Astrocyte (in vitro differentiated cells and primary cell): ENCODE measurements around the gene TMC4. TPM values are rescaled to one million over a fixed set of nuclear protein-coding genes. Genes with fewer than 3 reads are reported as not detected.
A peak's percentile ranks its signal among the peaks of the same experiment; 100 is the strongest.

Experiments used
- DNase-seq: peaks from one replicate; pipeline ENCODE4 v3.0.0-alpha.2; 2010; ENCODE audit warnings: low read depth
- FAIRE-seq: peaks from 2 replicates; lab custom pipeline; 2011; peaks lifted over from hg19 to GRCh38; lab: Jason Lieb, UNC
- H2AFZ ChIP-seq: 2 replicates; pipeline ENCODE4 v1.6.0; 2012; ENCODE audit warnings: low read depth, low read length, inconsistent platforms
- H3K27ac ChIP-seq: 2 replicates; pipeline ENCODE4 v1.5.1; 2011; ENCODE audit warnings: low read depth, low read length, inconsistent platforms
- H3K27me3 ChIP-seq: 2 replicates; pipeline ENCODE4 v1.6.0; 2011; ENCODE audit warnings: low read length, inconsistent platforms; ENCODE audit not compliant: insufficient read depth
- H3K36me3 ChIP-seq: 2 replicates; pipeline ENCODE4 v1.5.1; 2011; ENCODE audit warnings: low read length, inconsistent platforms; ENCODE audit not compliant: insufficient read depth
- H3K4me1 ChIP-seq: 2 replicates; pipeline ENCODE4 v1.5.1; 2011; ENCODE audit warnings: low read length, inconsistent platforms; ENCODE audit not compliant: insufficient read depth
- H3K4me2 ChIP-seq: 2 replicates; pipeline ENCODE4 v1.6.0; 2012; ENCODE audit warnings: low read length, inconsistent platforms
- H3K4me3 ChIP-seq: 2 replicates; pipeline ENCODE4 v1.5.1; 2011; ENCODE audit warnings: low read depth, mild to moderate bottlenecking, low read length, inconsistent platforms; ENCODE audit not compliant: insufficient read depth
- H3K79me2 ChIP-seq: 2 replicates; pipeline ENCODE4 v1.6.0; 2012; ENCODE audit warnings: mild to moderate bottlenecking, low read length, inconsistent platforms; ENCODE audit not compliant: insufficient read depth
- H3K9ac ChIP-seq: 2 replicates; pipeline ENCODE4 v1.6.0; 2012; ENCODE audit warnings: mild to moderate bottlenecking, low read length, inconsistent platforms
- H3K9me3 ChIP-seq: 2 replicates; pipeline ENCODE4 v1.5.1; 2012; ENCODE audit warnings: low read depth, mild to moderate bottlenecking, low read length, inconsistent platforms; ENCODE audit not compliant: insufficient read depth
- H4K20me1 ChIP-seq: 2 replicates; pipeline ENCODE4 v1.6.0; 2012; ENCODE audit warnings: low read length, inconsistent platforms; ENCODE audit not compliant: insufficient read depth
- H3K27ac Mint-ChIP-seq: one replicate; pipeline ENCODE4 v1.8.0; 2021; ENCODE audit warnings: mild to moderate bottlenecking, mixed read lengths; ENCODE audit not compliant: unreplicated experiment
- H3K27me3 Mint-ChIP-seq: one replicate; pipeline ENCODE4 v1.8.0; 2021; ENCODE audit warnings: low read depth, mixed read lengths; ENCODE audit not compliant: unreplicated experiment
- H3K36me3 Mint-ChIP-seq: one replicate; pipeline ENCODE4 v1.8.0; 2021; ENCODE audit warnings: low read depth, mixed read lengths; ENCODE audit not compliant: unreplicated experiment
- H3K4me1 Mint-ChIP-seq: one replicate; pipeline ENCODE4 v1.8.0; 2021; ENCODE audit warnings: low read depth, mixed read lengths; ENCODE audit not compliant: unreplicated experiment
- H3K4me3 Mint-ChIP-seq: one replicate; pipeline ENCODE4 v1.8.0; 2021; ENCODE audit warnings: mild to moderate bottlenecking, moderate library complexity, mixed read lengths; ENCODE audit not compliant: unreplicated experiment
- H3K9me3 Mint-ChIP-seq: one replicate; pipeline ENCODE4 v1.8.0; 2021; ENCODE audit warnings: mild to moderate bottlenecking, mixed read lengths; ENCODE audit not compliant: unreplicated experiment
- CTCF ChIP-seq: IDR thresholded peaks from 2 replicates; pipeline ENCODE4 v1.5.1; 2011; ENCODE audit warnings: low read depth, mild to moderate bottlenecking, inconsistent platforms, low read length, moderate library complexity; ENCODE audit not compliant: insufficient read depth
- EZH2 ChIP-seq: IDR thresholded peaks from 2 replicates; pipeline ENCODE4 v1.6.1; 2012; ENCODE audit warnings: mild to moderate bottlenecking, low read length, inconsistent platforms; ENCODE audit not compliant: insufficient read depth
- total RNA-seq: library from RNA; stranded (reverse); gene quantifications from 2 replicates; pipeline ENCODE4 v1.2.1, GENCODE V29; 2021

The TMC4 gene
- total RNA-seq, 1 donor from 2014 or later: 1.9 TPM

GRCh38 chr19:54209811-54210494 lies 37.0 kb upstream of the TMC4 start:
- peaks cover 24% of the 10 kb centered on the region for H3K36me3 ChIP-seq
- no peaks in the 10 kb centered on the region for H3K27me3 ChIP-seq
- Mint-ChIP-seq H3K9me3 (no peaks in the 10 kb centered on the region), H3K27me3 (no peaks in the 10 kb centered on the region), H3K27ac (peak overlapping the region; percentile 54), H3K4me3 (peak overlapping the region; percentile 51), H3K36me3 (peaks cover 17% of the 10 kb centered on the region), H3K4me1 (peaks cover 29% of the 10 kb centered on the region)
- H2AFZ ChIP-seq: no peak overlapping the region
- FAIRE-seq: peak; percentile 98
- H3K4me3 ChIP-seq: no peak overlapping the region
- no peak for TF ChIP-seq CTCF
- TF ChIP-seq EZH2: no peak
- H4K20me1 ChIP-seq: peaks cover 82% of the 10 kb centered on the region
- H3K9ac ChIP-seq: peak overlapping the region; percentile 61
- DNase-seq: peak; percentile 96
- H3K9me3 ChIP-seq: no peaks in the 10 kb centered on the region
- H3K79me2 ChIP-seq: peaks cover 45% of the 10 kb centered on the region
- peaks cover 34% of the 10 kb centered on the region for H3K4me1 ChIP-seq
- H3K27ac ChIP-seq: peak overlapping the region; percentile 41
- H3K4me2 ChIP-seq: peak overlapping the region; percentile 45

GRCh38 chr19:54209058-54209810 lies 36.3 kb upstream of the TMC4 start:
- TF ChIP-seq CTCF (no peak), EZH2 (no peak)
- no peak overlapping the region for H2AFZ ChIP-seq
- Mint-ChIP-seq H3K27ac (no peak overlapping the region), H3K27me3 (no peaks in the 10 kb centered on the region), H3K36me3 (peaks cover 21% of the 10 kb centered on the region), H3K9me3 (no peaks in the 10 kb centered on the region), H3K4me1 (peaks cover 32% of the 10 kb centered on the region), H3K4me3 (no peak overlapping the region)
- H3K27me3 ChIP-seq: no peaks in the 10 kb centered on the region
- H3K36me3 ChIP-seq: peaks cover 31% of the 10 kb centered on the region
- peak overlapping the region; percentile 41 for H3K27ac ChIP-seq
- H3K79me2 ChIP-seq: peaks cover 52% of the 10 kb centered on the region
- FAIRE-seq: no peak
- H3K9ac ChIP-seq: peak overlapping the region; percentile 61
- peak overlapping the region; percentile 45 for H3K4me2 ChIP-seq
- H3K9me3 ChIP-seq: no peaks in the 10 kb centered on the region
- DNase-seq: no peak
- H3K4me1 ChIP-seq: peaks cover 41% of the 10 kb centered on the region
- peaks cover 89% of the 10 kb centered on the region for H4K20me1 ChIP-seq
- no peak overlapping the region for H3K4me3 ChIP-seq

GRCh38 chr19:54208784-54209057 lies 35.8 kb upstream of the TMC4 start:
- Histone ChIP-seq H3K79me2 (peaks cover 57% of the 10 kb centered on the region), H2AFZ (no peak overlapping the region), H3K4me3 (no peak overlapping the region), H3K36me3 (peaks cover 32% of the 10 kb centered on the region), H3K9ac (peak overlapping the region; percentile 61), H3K9me3 (no peaks in the 10 kb centered on the region), H4K20me1 (peaks cover 94% of the 10 kb centered on the region), H3K4me1 (peaks cover 44% of the 10 kb centered on the region), H3K27me3 (no peaks in the 10 kb centered on the region), H3K4me2 (peak overlapping the region; percentile 45), H3K27ac (no peak overlapping the region)
- H3K27me3 Mint-ChIP-seq: no peaks in the 10 kb centered on the region
- no peak for TF ChIP-seq CTCF
- TF ChIP-seq EZH2: no peak
- peaks cover 37% of the 10 kb centered on the region for H3K4me1 Mint-ChIP-seq
- DNase-seq (no peak), FAIRE-seq (no peak)
- H3K9me3 Mint-ChIP-seq: no peaks in the 10 kb centered on the region
- no peak overlapping the region for H3K4me3 Mint-ChIP-seq
- H3K36me3 Mint-ChIP-seq: peaks cover 19% of the 10 kb centered on the region
- H3K27ac Mint-ChIP-seq: no peak overlapping the region
